Measurements from ENCODE around the gene WBP2. TPM values are rescaled to one million over a fixed set of nuclear protein-coding genes. Genes with fewer than 3 reads are reported as not detected.

Gene WBP2
- 70.2 TPM for polyA plus RNA-seq (2013, experiment 1 of 2)
- 71.9 TPM for polyA plus RNA-seq (2013, experiment 2 of 2)

- no peak within 1 kb of the TSS for H2BK120ac ChIP-seq (ENCODE audit: low read depth, low read length)
- H3K18ac ChIP-seq (ENCODE audit: low read length) = peak within 1 kb of the TSS; percentile 71
- peak within 1 kb of the TSS; percentile 43 for H3K4ac ChIP-seq (ENCODE audit: low read depth, low read length)
- peak within 1 kb of the TSS; percentile 95 for H3K4me3 ChIP-seq (ENCODE audit: low read length)
- H4K5ac ChIP-seq (ENCODE audit: low read length) = no peak within 1 kb of the TSS
- H4K8ac ChIP-seq (ENCODE audit: low read depth, low read length) = peak within 1 kb of the TSS; percentile 58
- no CpG with 5 or more reads among the region's 58 CpGs for WGBS (ENCODE audit: extremely low coverage, insufficient coverage, low lambda C conversion rate)
- peak within 1 kb of the TSS; percentile 83 for H3K4me2 ChIP-seq (ENCODE audit: low read length)
- peaks cover 3% of the 10 kb centered on the region for H3K4me1 ChIP-seq (ENCODE audit: control insufficient read depth, low read depth, low read length)
- peak within 1 kb of the TSS; percentile 93 for H3K9ac ChIP-seq (ENCODE audit: low read length)
- H3K27ac ChIP-seq (ENCODE audit: low read depth, low read length) = peak within 1 kb of the TSS; percentile 90
- H3K79me1 ChIP-seq (ENCODE audit: low read length) = peaks cover 4% of the 10 kb centered on the region
- peak within 1 kb of the TSS; percentile 88 for H2BK5ac ChIP-seq (ENCODE audit: low read length)
- peaks cover 8% of the 10 kb centered on the region for H3K79me2 ChIP-seq (ENCODE audit: control insufficient read depth, insufficient read depth, low read length)
- H2AK5ac ChIP-seq (ENCODE audit: low read length) = peak within 1 kb of the TSS; percentile 20
- peak within 1 kb of the TSS; percentile 97 for H3K56ac ChIP-seq (ENCODE audit: low read length)
- no peaks in the 10 kb centered on the region for H3K27me3 ChIP-seq (ENCODE audit: insufficient read depth, low read length, poor library complexity)
- H2BK15ac ChIP-seq (replicated peaks; ENCODE audit: low read depth) = no peak within 1 kb of the TSS
- H3K23ac ChIP-seq (ENCODE audit: low read length) = no peak within 1 kb of the TSS
- peak; percentile 100 for DNase-seq
- peaks cover 2% of the 10 kb centered on the region for H3K36me3 ChIP-seq (ENCODE audit: control insufficient read depth, insufficient read depth, low read length)
Observed at GRCh38 chr17:75855310-75856061, at the start of gene WBP2. Gene WBP2, minus strand, starts transcription at chr17:75855335. Its CDS starts 38 bp downstream, at chr17:75855297.

- peaks cover 12% of the 10 kb centered on the region for H3K36me3 ChIP-seq (ENCODE audit: control insufficient read depth, insufficient read depth, low read length)
- H3K56ac ChIP-seq (ENCODE audit: low read length) = no peak overlapping the region
Observed at GRCh38 chr17:75902406-75902805, 47.3 kb upstream of the WBP2 start.

GRCh38 chr17:75901727-75902126 lies 46.6 kb upstream of the WBP2 start:
- Histone ChIP-seq H3K4ac (ENCODE audit: low read depth, low read length) (no peak overlapping the region), H3K79me1 (ENCODE audit: low read length) (peaks cover 2% of the 10 kb centered on the region), H4K8ac (ENCODE audit: low read depth, low read length) (no peak overlapping the region), H2AK5ac (ENCODE audit: low read length) (no peak overlapping the region), H3K4me3 (ENCODE audit: low read length) (no peak overlapping the region), H3K4me2 (ENCODE audit: low read length) (no peak overlapping the region), H4K5ac (ENCODE audit: low read length) (no peak overlapping the region), H2BK5ac (ENCODE audit: low read length) (no peak overlapping the region), H3K27ac (ENCODE audit: low read depth, low read length) (no peak overlapping the region), H3K79me2 (ENCODE audit: control insufficient read depth, insufficient read depth, low read length) (peaks cover 5% of the 10 kb centered on the region), H3K23ac (ENCODE audit: low read length) (no peak overlapping the region), H3K56ac (ENCODE audit: low read length) (no peak overlapping the region), H2BK120ac (ENCODE audit: low read depth, low read length) (no peak overlapping the region), H3K27me3 (ENCODE audit: insufficient read depth, low read length, poor library complexity) (no peaks in the 10 kb centered on the region), H3K36me3 (ENCODE audit: control insufficient read depth, insufficient read depth, low read length) (peaks cover 12% of the 10 kb centered on the region), H3K4me1 (ENCODE audit: control insufficient read depth, low read depth, low read length) (no peaks in the 10 kb centered on the region), H2BK15ac (replicated peaks; ENCODE audit: low read depth) (no peak overlapping the region), H3K18ac (ENCODE audit: low read length) (no peak overlapping the region), H3K9ac (ENCODE audit: low read length) (no peak overlapping the region)
- WGBS (ENCODE audit: extremely low coverage, insufficient coverage, low lambda C conversion rate) = no CpG with 5 or more reads among the region's 18 CpGs
- DNase-seq = no peak

More at GRCh38 chr17:75902406-75902805, 47.3 kb upstream of the WBP2 start:
- no peak overlapping the region for H3K4me3 ChIP-seq (ENCODE audit: low read length)
- H2BK120ac ChIP-seq (ENCODE audit: low read depth, low read length) = no peak overlapping the region
- no peak overlapping the region for H2BK5ac ChIP-seq (ENCODE audit: low read length)
- H4K8ac ChIP-seq (ENCODE audit: low read depth, low read length) = no peak overlapping the region
- peaks cover 5% of the 10 kb centered on the region for H3K79me2 ChIP-seq (ENCODE audit: control insufficient read depth, insufficient read depth, low read length)
- no peaks in the 10 kb centered on the region for H3K27me3 ChIP-seq (ENCODE audit: insufficient read depth, low read length, poor library complexity)
- H4K5ac ChIP-seq (ENCODE audit: low read length) = no peak overlapping the region
- WGBS (ENCODE audit: extremely low coverage, insufficient coverage, low lambda C conversion rate) = no CpG with 5 or more reads among the region's 6 CpGs
- no peaks in the 10 kb centered on the region for H3K4me1 ChIP-seq (ENCODE audit: control insufficient read depth, low read depth, low read length)
- no peak overlapping the region for H3K18ac ChIP-seq (ENCODE audit: low read length)
- no peak overlapping the region for H2AK5ac ChIP-seq (ENCODE audit: low read length)
- no peak overlapping the region for H2BK15ac ChIP-seq (replicated peaks; ENCODE audit: low read depth)
- H3K9ac ChIP-seq (ENCODE audit: low read length) = no peak overlapping the region
- DNase-seq = no peak
- no peak overlapping the region for H3K4me2 ChIP-seq (ENCODE audit: low read length)
- no peak overlapping the region for H3K27ac ChIP-seq (ENCODE audit: low read depth, low read length)
- H3K4ac ChIP-seq (ENCODE audit: low read depth, low read length) = no peak overlapping the region
- peaks cover 2% of the 10 kb centered on the region for H3K79me1 ChIP-seq (ENCODE audit: low read length)
- no peak overlapping the region for H3K23ac ChIP-seq (ENCODE audit: low read length)

GRCh38 chr17:75900691-75901533 lies 45.8 kb upstream of the WBP2 start:
- no peak for DNase-seq
- Histone ChIP-seq H3K56ac (ENCODE audit: low read length) (no peak overlapping the region), H3K9ac (ENCODE audit: low read length) (no peak overlapping the region), H4K8ac (ENCODE audit: low read depth, low read length) (no peak overlapping the region), H2BK5ac (ENCODE audit: low read length) (no peak overlapping the region), H3K79me2 (ENCODE audit: control insufficient read depth, insufficient read depth, low read length) (peaks cover 5% of the 10 kb centered on the region), H2AK5ac (ENCODE audit: low read length) (no peak overlapping the region), H3K4me3 (ENCODE audit: low read length) (no peak overlapping the region), H3K27me3 (ENCODE audit: insufficient read depth, low read length, poor library complexity) (no peaks in the 10 kb centered on the region), H3K4ac (ENCODE audit: low read depth, low read length) (no peak overlapping the region), H2BK120ac (ENCODE audit: low read depth, low read length) (no peak overlapping the region), H3K79me1 (ENCODE audit: low read length) (peaks cover 2% of the 10 kb centered on the region), H3K27ac (ENCODE audit: low read depth, low read length) (no peak overlapping the region), H3K4me1 (ENCODE audit: control insufficient read depth, low read depth, low read length) (no peaks in the 10 kb centered on the region), H3K36me3 (ENCODE audit: control insufficient read depth, insufficient read depth, low read length) (peaks cover 12% of the 10 kb centered on the region), H2BK15ac (replicated peaks; ENCODE audit: low read depth) (no peak overlapping the region), H3K23ac (ENCODE audit: low read length) (no peak overlapping the region), H4K5ac (ENCODE audit: low read length) (no peak overlapping the region), H3K18ac (ENCODE audit: low read length) (no peak overlapping the region), H3K4me2 (ENCODE audit: low read length) (no peak overlapping the region)
- no CpG with 5 or more reads among the region's 13 CpGs for WGBS (ENCODE audit: extremely low coverage, insufficient coverage, low lambda C conversion rate)

- Histone ChIP-seq H3K9ac (ENCODE audit: low read length) (no peak overlapping the region), H3K4me3 (ENCODE audit: low read length) (no peak overlapping the region), H4K5ac (ENCODE audit: low read length) (no peak overlapping the region), H3K56ac (ENCODE audit: low read length) (no peak overlapping the region), H3K27me3 (ENCODE audit: insufficient read depth, low read length, poor library complexity) (no peaks in the 10 kb centered on the region), H3K79me1 (ENCODE audit: low read length) (peaks cover 6% of the 10 kb centered on the region), H3K4me2 (ENCODE audit: low read length) (no peak overlapping the region), H3K4me1 (ENCODE audit: control insufficient read depth, low read depth, low read length) (peaks cover 4% of the 10 kb centered on the region), H2BK120ac (ENCODE audit: low read depth, low read length) (no peak overlapping the region), H2AK5ac (ENCODE audit: low read length) (no peak overlapping the region), H3K4ac (ENCODE audit: low read depth, low read length) (no peak overlapping the region), H3K27ac (ENCODE audit: low read depth, low read length) (no peak overlapping the region), H3K18ac (ENCODE audit: low read length) (no peak overlapping the region), H4K8ac (ENCODE audit: low read depth, low read length) (no peak overlapping the region), H2BK5ac (ENCODE audit: low read length) (no peak overlapping the region), H3K79me2 (ENCODE audit: control insufficient read depth, insufficient read depth, low read length) (peaks cover 13% of the 10 kb centered on the region), H2BK15ac (replicated peaks; ENCODE audit: low read depth) (no peak overlapping the region), H3K36me3 (ENCODE audit: control insufficient read depth, insufficient read depth, low read length) (peaks cover 12% of the 10 kb centered on the region), H3K23ac (ENCODE audit: low read length) (no peak overlapping the region)
- no CpG with 5 or more reads among the region's 23 CpGs for WGBS (ENCODE audit: extremely low coverage, insufficient coverage, low lambda C conversion rate)
- DNase-seq = no peak
Observed at GRCh38 chr17:75899767-75900468, 44.8 kb upstream of the WBP2 start.
